ENCODE data around the gene ADAM12. TPM values are rescaled to one million over a fixed set of nuclear protein-coding genes. Genes with fewer than 3 reads are reported as not detected.

ADAM12 gene
- total RNA-seq, 1 experiment from 2014 or later: not detected

GRCh38 chr10:126006264-126006663 is 382.0 kb downstream of the ADAM12 start:
- no peaks in the 10 kb centered on the region for H3K79me2 ChIP-seq (ENCODE audit: low read length)
- no peak for DNase-seq

GRCh38 chr10:126004752-126005151 is 383.5 kb downstream of the ADAM12 start:
- Histone ChIP-seq H3K9me3 (ENCODE audit: low read length) (no peaks in the 10 kb centered on the region), H3K4me3 (ENCODE audit: low read length) (no peak overlapping the region), H3K9ac (ENCODE audit: low read length) (no peak overlapping the region), H4K20me1 (ENCODE audit: insufficient read depth, low read depth, low read length) (no peaks in the 10 kb centered on the region), H3K36me3 (ENCODE audit: insufficient read depth, low read length) (no peaks in the 10 kb centered on the region), H3K79me2 (ENCODE audit: low read length) (no peaks in the 10 kb centered on the region), H3K4me2 (ENCODE audit: low read depth, low read length, poor library complexity, severe bottlenecking) (no peak overlapping the region), H3K27ac (ENCODE audit: low read length) (no peak overlapping the region), H2AFZ (ENCODE audit: low read length) (no peak overlapping the region), H3K27me3 (ENCODE audit: low read length) (no peaks in the 10 kb centered on the region), H3K4me1 (ENCODE audit: low read length) (no peaks in the 10 kb centered on the region), H3K9me2 (replicated peaks; ENCODE audit: insufficient read depth, low read length) (no peaks in the 10 kb centered on the region)
- no peak for DNase-seq

More at GRCh38 chr10:126006264-126006663, 382.0 kb downstream of the ADAM12 start:
- Histone ChIP-seq H3K9me2 (replicated peaks; ENCODE audit: insufficient read depth, low read length) (no peaks in the 10 kb centered on the region), H2AFZ (ENCODE audit: low read length) (no peak overlapping the region), H3K9ac (ENCODE audit: low read length) (no peak overlapping the region), H3K4me1 (ENCODE audit: low read length) (no peaks in the 10 kb centered on the region), H4K20me1 (ENCODE audit: insufficient read depth, low read depth, low read length) (no peaks in the 10 kb centered on the region), H3K4me2 (ENCODE audit: low read depth, low read length, poor library complexity, severe bottlenecking) (no peak overlapping the region), H3K36me3 (ENCODE audit: insufficient read depth, low read length) (no peaks in the 10 kb centered on the region), H3K27me3 (ENCODE audit: low read length) (no peaks in the 10 kb centered on the region), H3K27ac (ENCODE audit: low read length) (no peak overlapping the region), H3K9me3 (ENCODE audit: low read length) (no peaks in the 10 kb centered on the region), H3K4me3 (ENCODE audit: low read length) (no peak overlapping the region)

- no peaks in the 10 kb centered on the region for H3K79me2 ChIP-seq (ENCODE audit: low read length)
Observed at GRCh38 chr10:126001576-126001975, 386.7 kb downstream of the ADAM12 start.

GRCh38 chr10:125999694-126000093 is 388.6 kb downstream of the ADAM12 start:
- Histone ChIP-seq H3K36me3 (ENCODE audit: insufficient read depth, low read length) (no peaks in the 10 kb centered on the region), H2AFZ (ENCODE audit: low read length) (no peak overlapping the region), H3K9ac (ENCODE audit: low read length) (no peak overlapping the region), H3K4me2 (ENCODE audit: low read depth, low read length, poor library complexity, severe bottlenecking) (no peak overlapping the region), H3K4me3 (ENCODE audit: low read length) (no peak overlapping the region), H3K79me2 (ENCODE audit: low read length) (no peaks in the 10 kb centered on the region), H4K20me1 (ENCODE audit: insufficient read depth, low read depth, low read length) (no peaks in the 10 kb centered on the region), H3K9me2 (replicated peaks; ENCODE audit: insufficient read depth, low read length) (no peaks in the 10 kb centered on the region), H3K27me3 (ENCODE audit: low read length) (no peaks in the 10 kb centered on the region), H3K4me1 (ENCODE audit: low read length) (no peaks in the 10 kb centered on the region), H3K27ac (ENCODE audit: low read length) (no peak overlapping the region), H3K9me3 (ENCODE audit: low read length) (no peaks in the 10 kb centered on the region)
- DNase-seq: no peak

More at GRCh38 chr10:126001576-126001975, 386.7 kb downstream of the ADAM12 start:
- no peak overlapping the region for H3K9ac ChIP-seq (ENCODE audit: low read length)
- H2AFZ ChIP-seq (ENCODE audit: low read length): no peak overlapping the region
- H3K27ac ChIP-seq (ENCODE audit: low read length): no peak overlapping the region
- H3K4me3 ChIP-seq (ENCODE audit: low read length): no peak overlapping the region
- no peak overlapping the region for H3K4me2 ChIP-seq (ENCODE audit: low read depth, low read length, poor library complexity, severe bottlenecking)
- no peaks in the 10 kb centered on the region for H3K27me3 ChIP-seq (ENCODE audit: low read length)
- no peaks in the 10 kb centered on the region for H3K9me2 ChIP-seq (replicated peaks; ENCODE audit: insufficient read depth, low read length)
- H3K4me1 ChIP-seq (ENCODE audit: low read length): no peaks in the 10 kb centered on the region
- no peaks in the 10 kb centered on the region for H3K9me3 ChIP-seq (ENCODE audit: low read length)
- H3K36me3 ChIP-seq (ENCODE audit: insufficient read depth, low read length): no peaks in the 10 kb centered on the region
- DNase-seq: no peak
- no peaks in the 10 kb centered on the region for H4K20me1 ChIP-seq (ENCODE audit: insufficient read depth, low read depth, low read length)

- Histone ChIP-seq H3K4me3 (ENCODE audit: low read length) (no peak overlapping the region), H3K27ac (ENCODE audit: low read length) (no peak overlapping the region), H3K9me2 (replicated peaks; ENCODE audit: insufficient read depth, low read length) (no peaks in the 10 kb centered on the region), H3K27me3 (ENCODE audit: low read length) (no peaks in the 10 kb centered on the region), H3K36me3 (ENCODE audit: insufficient read depth, low read length) (no peaks in the 10 kb centered on the region), H3K4me2 (ENCODE audit: low read depth, low read length, poor library complexity, severe bottlenecking) (no peak overlapping the region), H3K9me3 (ENCODE audit: low read length) (no peaks in the 10 kb centered on the region), H2AFZ (ENCODE audit: low read length) (no peak overlapping the region), H3K79me2 (ENCODE audit: low read length) (no peaks in the 10 kb centered on the region), H3K9ac (ENCODE audit: low read length) (no peak overlapping the region), H3K4me1 (ENCODE audit: low read length) (no peaks in the 10 kb centered on the region), H4K20me1 (ENCODE audit: insufficient read depth, low read depth, low read length) (no peaks in the 10 kb centered on the region)
- DNase-seq: no peak
Observed at GRCh38 chr10:125997586-125997985, 390.7 kb downstream of the ADAM12 start.

- DNase-seq: no peak
- H3K9ac ChIP-seq (ENCODE audit: low read length): no peak overlapping the region
- H3K36me3 ChIP-seq (ENCODE audit: insufficient read depth, low read length): no peaks in the 10 kb centered on the region
- no peak overlapping the region for H3K27ac ChIP-seq (ENCODE audit: low read length)
- no peak overlapping the region for H3K4me2 ChIP-seq (ENCODE audit: low read depth, low read length, poor library complexity, severe bottlenecking)
- no peaks in the 10 kb centered on the region for H3K4me1 ChIP-seq (ENCODE audit: low read length)
- no peaks in the 10 kb centered on the region for H3K79me2 ChIP-seq (ENCODE audit: low read length)
- H3K9me3 ChIP-seq (ENCODE audit: low read length): no peaks in the 10 kb centered on the region
- H3K27me3 ChIP-seq (ENCODE audit: low read length): no peaks in the 10 kb centered on the region
- H2AFZ ChIP-seq (ENCODE audit: low read length): no peak overlapping the region
- no peaks in the 10 kb centered on the region for H4K20me1 ChIP-seq (ENCODE audit: insufficient read depth, low read depth, low read length)
- no peaks in the 10 kb centered on the region for H3K9me2 ChIP-seq (replicated peaks; ENCODE audit: insufficient read depth, low read length)
- H3K4me3 ChIP-seq (ENCODE audit: low read length): no peak overlapping the region
Observed at GRCh38 chr10:125995726-125996304, 392.5 kb downstream of the ADAM12 start.

- Histone ChIP-seq H3K79me2 (ENCODE audit: low read length) (no peaks in the 10 kb centered on the region), H3K9me3 (ENCODE audit: low read length) (no peaks in the 10 kb centered on the region), H3K36me3 (ENCODE audit: insufficient read depth, low read length) (no peaks in the 10 kb centered on the region), H3K4me3 (ENCODE audit: low read length) (no peak overlapping the region), H3K27ac (ENCODE audit: low read length) (no peak overlapping the region), H3K4me2 (ENCODE audit: low read depth, low read length, poor library complexity, severe bottlenecking) (no peak overlapping the region), H3K27me3 (ENCODE audit: low read length) (no peaks in the 10 kb centered on the region), H4K20me1 (ENCODE audit: insufficient read depth, low read depth, low read length) (no peaks in the 10 kb centered on the region), H3K4me1 (ENCODE audit: low read length) (no peaks in the 10 kb centered on the region), H3K9me2 (replicated peaks; ENCODE audit: insufficient read depth, low read length) (no peaks in the 10 kb centered on the region), H2AFZ (ENCODE audit: low read length) (no peak overlapping the region), H3K9ac (ENCODE audit: low read length) (no peak overlapping the region)
- no peak for DNase-seq
Observed at GRCh38 chr10:125994601-125995000, 393.7 kb downstream of the ADAM12 start.

- Histone ChIP-seq H3K9me2 (replicated peaks; ENCODE audit: insufficient read depth, low read length) (no peaks in the 10 kb centered on the region), H3K9me3 (ENCODE audit: low read length) (no peaks in the 10 kb centered on the region), H3K36me3 (ENCODE audit: insufficient read depth, low read length) (no peaks in the 10 kb centered on the region), H3K79me2 (ENCODE audit: low read length) (no peaks in the 10 kb centered on the region), H3K27me3 (ENCODE audit: low read length) (no peaks in the 10 kb centered on the region), H4K20me1 (ENCODE audit: insufficient read depth, low read depth, low read length) (no peaks in the 10 kb centered on the region), H3K27ac (ENCODE audit: low read length) (no peak overlapping the region), H3K4me1 (ENCODE audit: low read length) (no peaks in the 10 kb centered on the region), H3K9ac (ENCODE audit: low read length) (no peak overlapping the region), H3K4me3 (ENCODE audit: low read length) (no peak overlapping the region), H2AFZ (ENCODE audit: low read length) (no peak overlapping the region), H3K4me2 (ENCODE audit: low read depth, low read length, poor library complexity, severe bottlenecking) (no peak overlapping the region)
- no peak for DNase-seq
Observed at GRCh38 chr10:125992254-125992653, 396.0 kb downstream of the ADAM12 start.
